Globus pallidus (tissue), 1 donor: Measurements from ENCODE around the gene CHD1.

Experiments
- DNase-seq: peaks from one replicate; pipeline ENCODE4 v3.0.0-alpha.2; 2015; ENCODE audit warnings: low spot score

The CHD1 gene

GRCh38 chr5:98807806-98808205 is 121.0 kb downstream of the CHD1 start:
- DNase-seq: no peak

DNA sequence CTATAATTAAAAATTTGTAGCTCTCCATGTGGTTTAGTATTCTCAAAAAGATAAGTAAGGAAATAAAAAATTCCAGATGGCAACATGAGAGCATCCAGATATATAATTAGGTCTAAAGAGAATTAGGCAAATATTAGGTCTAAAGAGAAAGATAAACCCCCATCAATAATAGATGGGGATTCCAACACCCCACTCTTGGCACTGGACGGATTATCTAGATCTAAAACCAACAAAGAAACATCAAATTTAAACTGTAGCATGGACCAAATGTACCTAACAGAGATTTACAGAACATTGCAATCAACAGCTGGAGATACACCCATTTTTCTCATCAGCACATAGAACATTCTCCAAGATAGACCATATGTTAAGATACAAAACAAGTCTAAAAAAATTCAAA is 123.7 kb downstream of the CHD1 start:
- DNase-seq: no peak

GRCh38 chr5:98804066-98804465 is 124.7 kb downstream of the CHD1 start:
- no peak for DNase-seq
